CD4-positive, alpha-beta memory T cell (primary cell): ENCODE results near the gene HNRNPH3. TPM values are rescaled to one million over a fixed set of nuclear protein-coding genes. Genes with fewer than 3 reads are reported as not detected.
"Not testable (repeated sequence)": the region's sequence is repeated elsewhere in the genome, so short reads cannot be mapped to it uniquely, and the experiment has no call there.

Experiments
- CTCF ChIA-PET: fragments of 350-600 bp; sonication (Branson Sonifier 250); formaldehyde crosslinking; loops from one replicate; lab custom pipeline; 2021; ENCODE audit warnings: inconsistent platforms; ENCODE audit not compliant: partially characterized antibody; lab: Charles Lee
- POLR2A ChIA-PET: fragments of 350-600 bp; sonication (Branson Sonifier 250); formaldehyde crosslinking; loops from one replicate; lab custom pipeline; 2021; ENCODE audit not compliant: partially characterized antibody; lab: Charles Lee
- DNase-seq, 5 donors: peaks; one replicate each; pipeline versions ENCODE4 v3.0.0 to v3.0.0-alpha.2; 2020 to 2022; ENCODE audit warnings: mixed read lengths in 1 of 5
- H3K27ac ChIP-seq: one replicate; pipeline ENCODE4 v1.7.0; 2013; ENCODE audit warnings: low read depth, low read length
- H3K27me3 ChIP-seq: 2 replicates; pipeline ENCODE4 v1.7.0; 2013; ENCODE audit warnings: mild to moderate bottlenecking, low read length, moderate library complexity; ENCODE audit not compliant: insufficient read depth
- H3K36me3 ChIP-seq: 2 replicates; pipeline ENCODE4 v1.7.0; 2013; ENCODE audit warnings: mild to moderate bottlenecking, low read length, moderate library complexity; ENCODE audit not compliant: insufficient read depth
- H3K4me1 ChIP-seq: 2 replicates; pipeline ENCODE4 v1.7.0; 2013; ENCODE audit warnings: mild to moderate bottlenecking, low read length, moderate library complexity; ENCODE audit not compliant: insufficient read depth
- H3K4me3 ChIP-seq, 2 donors: one replicate each; pipeline ENCODE4 v1.7.0; 2013; ENCODE audit warnings: low read length in 2 of 2, mild to moderate bottlenecking in 1 of 2
- H3K9me3 ChIP-seq, 2 donors: one replicate each; pipeline ENCODE4 v1.7.0; 2013; ENCODE audit warnings: low read length in 2 of 2, control low read depth in 1 of 2; ENCODE audit not compliant: control insufficient read depth in 1 of 2
- H3K27ac Mint-ChIP-seq, 7 donors: one replicate each; pipeline ENCODE4 v1.8.0; 2020 to 2021; ENCODE audit warnings: mixed read lengths in 7 of 7, mild to moderate bottlenecking in 6 of 7, inconsistent platforms in 3 of 7, moderate library complexity in 3 of 7
- H3K27me3 Mint-ChIP-seq, 2 donors: one replicate each; pipeline ENCODE4 v1.8.0; 2020 to 2021; ENCODE audit warnings: mixed read lengths in 2 of 2
- H3K36me3 Mint-ChIP-seq, 2 donors: one replicate each; pipeline ENCODE4 v1.8.0; 2020 to 2021; ENCODE audit warnings: mixed read lengths in 2 of 2, inconsistent platforms in 1 of 2, mild to moderate bottlenecking in 1 of 2
- H3K4me1 Mint-ChIP-seq, 4 donors: one replicate each; pipeline ENCODE4 v1.8.0; 2020 to 2021; ENCODE audit warnings: mixed read lengths in 4 of 4, mild to moderate bottlenecking in 1 of 4
- H3K4me3 Mint-ChIP-seq, 8 donors: one replicate each; pipeline ENCODE4 v1.8.0; 2020 to 2021; ENCODE audit warnings: mixed read lengths in 8 of 8, mild to moderate bottlenecking in 7 of 8, moderate library complexity in 6 of 8, inconsistent platforms in 3 of 8
- H3K9me3 Mint-ChIP-seq, 8 donors: one replicate each; pipeline ENCODE4 v1.8.0; 2020 to 2021; ENCODE audit warnings: mixed read lengths in 8 of 8, mild to moderate bottlenecking in 5 of 8, inconsistent platforms in 3 of 8, moderate library complexity in 1 of 8
- intact Hi-C: fragments of 100-400 bp; cut with micrococcal nuclease; formaldehyde crosslinking; loops from one replicate; pipeline ENCODE4 v1.15.1; 2023
- polyA plus RNA-seq, 2 donors: library from polyadenylated mRNA; unstranded; fragments of 300-500 nt; fragmentation: Illumina TruSeq; gene quantifications; one replicate each; pipeline ENCODE4 v1.2.3, GENCODE V29; 2021
- total RNA-seq, 2 experiments: library from RNA; stranded (reverse); gene quantifications; one replicate each; pipeline ENCODE4 v1.2.3, GENCODE V29; 2021

The HNRNPH3 gene
- total and polyA plus RNA-seq, 4 experiments from 2014 or later, result 121 to 176 (median 153) TPM

GRCh38 chr10:68301790-68302502 is 29.9 kb upstream of the HNRNPH3 start:
- H3K9me3 ChIP-seq, result no peaks in the 10 kb centered on the region
- H3K27ac ChIP-seq, result no peak overlapping the region
- Mint-ChIP-seq H3K4me1 (peaks cover 0 to 1% (median 0%) of the 10 kb centered on the region in 4 donors), H3K9me3 (no peaks in the 10 kb centered on the region), H3K27ac (no peak overlapping the region), H3K27me3 (no peaks in the 10 kb centered on the region), H3K36me3 (no peaks in the 10 kb centered on the region), H3K4me3 (no peak overlapping the region)
- ChIA-PET CTCF (interaction anchor here (0.8 to 5.2 kb wide), 11 partner anchors 12 to 605 kb away, joined by 3 to 27 read pairs (median 5); no protein-coding TSS in a partner anchor), POLR2A (interaction anchor here (1.4 kb wide), 1 partner anchor 31 kb away, joined by 4 read pairs; the partner anchor contains the start of genes HNRNPH3 and PBLD)
- H3K36me3 ChIP-seq, result no peaks in the 10 kb centered on the region
- intact Hi-C loops, result loop anchor here (1.0 kb wide), 2 partner anchors 90 to 447 kb away; no protein-coding TSS in a partner anchor
- no peak overlapping the region for H3K4me3 ChIP-seq
- DNase-seq, result peak in 4 of 5 donors; percentile 16 to 29 (median 24)
- H3K27me3 ChIP-seq, result no peaks in the 10 kb centered on the region
- no peaks in the 10 kb centered on the region for H3K4me1 ChIP-seq

- H3K27ac ChIP-seq, result no peak overlapping the region
- H3K4me1 Mint-ChIP-seq, result peaks cover 0 to 1% (median 0%) of the 10 kb centered on the region in 4 donors
- H3K27me3 ChIP-seq, result no peaks in the 10 kb centered on the region
- DNase-seq, result no peak
- no peaks in the 10 kb centered on the region for H3K36me3 Mint-ChIP-seq
- no peaks in the 10 kb centered on the region for H3K4me1 ChIP-seq
- H3K36me3 ChIP-seq, result no peaks in the 10 kb centered on the region
- H3K9me3 Mint-ChIP-seq, result no peaks in the 10 kb centered on the region
- POLR2A ChIA-PET, result interaction anchor here (1.4 kb wide), 1 partner anchor 30 kb away, joined by 4 read pairs; the partner anchor contains the start of genes HNRNPH3 and PBLD
- H3K4me3 ChIP-seq, result no peak overlapping the region
- CTCF ChIA-PET, result interaction anchor here (0.9 to 5.2 kb wide), 12 partner anchors 11 to 514 kb away, joined by 3 to 27 read pairs (median 4); no protein-coding TSS in a partner anchor
- no peaks in the 10 kb centered on the region for H3K27me3 Mint-ChIP-seq
- intact Hi-C loops, result loop anchor here (1.0 kb wide), 2 partner anchors 90 to 447 kb away; no protein-coding TSS in a partner anchor
- no peak overlapping the region for H3K27ac Mint-ChIP-seq
- H3K9me3 ChIP-seq, result no peaks in the 10 kb centered on the region
- no peak overlapping the region for H3K4me3 Mint-ChIP-seq
These were observed 29.4 kb upstream of the HNRNPH3 start for GRCh38 chr10:68302503-68302823.

DNA sequence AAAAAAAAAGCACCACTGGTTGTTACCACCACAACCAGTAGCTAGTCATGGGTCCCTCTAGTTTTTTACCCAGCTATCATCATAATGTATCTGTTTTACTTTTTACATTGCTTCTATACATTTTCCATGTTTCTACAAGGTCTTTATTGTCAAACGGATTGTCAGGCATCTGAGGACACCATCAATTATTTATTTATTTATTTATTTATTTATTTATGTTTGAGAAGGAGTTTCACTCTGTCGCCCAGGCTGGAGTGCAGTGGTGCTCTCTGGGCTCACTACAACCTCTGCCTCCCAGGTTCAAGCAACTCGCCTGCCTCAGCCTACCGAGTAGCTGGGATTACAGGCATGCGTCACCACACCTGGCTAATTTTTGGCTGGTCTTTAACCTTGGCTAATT is 29.0 kb upstream of the HNRNPH3 start:
- no peaks in the 10 kb centered on the region for H3K9me3 Mint-ChIP-seq
- ChIA-PET POLR2A (no interaction called here), CTCF (interaction anchor here (0.9 to 5.2 kb wide), 11 partner anchors 11 to 515 kb away, joined by 3 to 27 read pairs (median 4); no protein-coding TSS in a partner anchor)
- peaks cover 0 to 1% (median 0%) of the 10 kb centered on the region in 4 donors for H3K4me1 Mint-ChIP-seq
- no peaks in the 10 kb centered on the region for H3K36me3 Mint-ChIP-seq
- no peak overlapping the region for H3K4me3 Mint-ChIP-seq
- DNase-seq, result no peak
- Histone ChIP-seq H3K36me3 (no peaks in the 10 kb centered on the region), H3K9me3 (no peaks in the 10 kb centered on the region), H3K27ac (no peak overlapping the region), H3K4me3 (no peak overlapping the region), H3K4me1 (no peaks in the 10 kb centered on the region), H3K27me3 (no peaks in the 10 kb centered on the region)
- intact Hi-C loops, result loop anchor here (1.0 kb wide), 2 partner anchors 91 to 448 kb away; no protein-coding TSS in a partner anchor
- H3K27ac Mint-ChIP-seq, result no peak overlapping the region
- H3K27me3 Mint-ChIP-seq, result no peaks in the 10 kb centered on the region

DNA sequence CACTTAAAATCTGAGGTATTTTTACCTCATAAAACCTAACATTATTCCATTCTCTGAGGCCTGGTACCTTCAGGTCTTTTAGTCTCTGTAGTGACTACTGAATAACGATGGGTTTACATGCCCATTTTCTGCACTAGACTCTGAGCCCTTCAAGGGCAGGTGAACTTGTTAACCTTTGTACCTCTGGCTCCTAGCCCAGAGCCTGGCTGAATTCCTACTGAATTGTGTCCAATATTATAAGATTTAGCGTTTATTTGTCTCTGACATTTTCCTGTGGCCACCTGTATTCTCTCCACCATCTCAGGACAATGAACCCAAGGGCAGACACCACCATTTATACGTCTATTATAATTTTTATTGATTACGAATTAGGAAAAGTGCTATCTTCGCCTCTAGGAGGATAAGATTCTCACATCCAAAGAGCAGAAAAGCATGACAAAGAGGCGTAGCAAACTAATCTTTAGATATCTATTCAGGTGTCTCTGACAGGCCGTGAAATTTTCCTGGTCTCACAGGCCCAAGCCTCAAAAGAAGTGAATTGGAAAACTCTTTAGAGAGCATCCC is 27.9 kb upstream of the HNRNPH3 start:
- no peaks in the 10 kb centered on the region for H3K9me3 ChIP-seq
- H3K36me3 Mint-ChIP-seq, result no peaks in the 10 kb centered on the region
- H3K4me3 Mint-ChIP-seq, result no peak overlapping the region
- H3K27me3 Mint-ChIP-seq, result no peaks in the 10 kb centered on the region
- H3K9me3 Mint-ChIP-seq, result no peaks in the 10 kb centered on the region
- no peak overlapping the region for H3K4me3 ChIP-seq
- DNase-seq, result no peak
- ChIA-PET POLR2A (no interaction called here), CTCF (interaction anchor here (1.4 to 5.2 kb wide), 6 partner anchors 22 to 516 kb away, joined by 3 to 27 read pairs (median 4); no protein-coding TSS in a partner anchor)
- H3K4me1 Mint-ChIP-seq, result peaks cover 0 to 1% (median 0%) of the 10 kb centered on the region in 4 donors
- H3K4me1 ChIP-seq, result no peaks in the 10 kb centered on the region
- no peaks in the 10 kb centered on the region for H3K27me3 ChIP-seq
- H3K27ac ChIP-seq, result no peak overlapping the region
- intact Hi-C loops, result no loop called here
- H3K36me3 ChIP-seq, result no peaks in the 10 kb centered on the region
- H3K27ac Mint-ChIP-seq, result no peak overlapping the region

GRCh38 chr10:68305854-68306253 is 26.0 kb upstream of the HNRNPH3 start:
- Mint-ChIP-seq H3K4me3 (no peak overlapping the region), H3K27ac (no peak overlapping the region), H3K36me3 (no peaks in the 10 kb centered on the region), H3K9me3 (no peaks in the 10 kb centered on the region), H3K27me3 (no peaks in the 10 kb centered on the region), H3K4me1 (peaks cover 0 to 1% (median 0%) of the 10 kb centered on the region in 4 donors)
- Histone ChIP-seq H3K4me1 (no peaks in the 10 kb centered on the region), H3K4me3 (no peak overlapping the region), H3K9me3 (no peaks in the 10 kb centered on the region), H3K27me3 (no peaks in the 10 kb centered on the region), H3K27ac (no peak overlapping the region), H3K36me3 (no peaks in the 10 kb centered on the region)
- ChIA-PET CTCF (interaction anchor here (0.8 to 1.5 kb wide), 2 partner anchors 9 to 93 kb away, joined by 3 to 4 read pairs; no protein-coding TSS in a partner anchor), POLR2A (no interaction called here)
- intact Hi-C loops, result no loop called here
- no peak for DNase-seq

DNA sequence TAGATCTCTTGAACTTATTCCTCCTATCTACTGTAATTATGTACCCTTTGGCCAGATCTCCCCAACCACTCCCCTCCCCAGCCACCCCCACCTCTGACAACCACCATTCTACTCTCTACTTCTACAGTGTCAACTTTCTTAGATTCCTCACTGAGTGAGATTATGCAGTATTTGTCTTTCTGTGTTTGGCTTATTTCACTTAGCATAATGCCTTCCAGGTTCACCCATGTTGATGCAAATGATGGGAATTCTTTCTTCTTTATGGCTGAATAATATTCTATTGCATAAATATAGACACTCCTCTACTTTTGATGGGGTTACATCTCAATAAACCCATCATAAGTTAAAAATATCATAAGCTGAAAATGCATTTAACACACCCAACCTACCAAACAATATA is 21.3 kb upstream of the HNRNPH3 start:
- POLR2A ChIA-PET, result interaction anchor here (0.6 kb wide), 1 partner anchor 597 kb away, joined by 3 read pairs; no protein-coding TSS in a partner anchor
- H3K9me3 ChIP-seq, result no peaks in the 10 kb centered on the region
- no peak overlapping the region for H3K4me3 ChIP-seq
- CTCF ChIA-PET, result interaction anchor here (0.6 kb wide), 1 partner anchor 63 kb away, joined by 3 read pairs; no protein-coding TSS in a partner anchor
- Mint-ChIP-seq H3K27ac (no peak overlapping the region), H3K9me3 (peaks cover 0 to 3% (median under 1%) of the 10 kb centered on the region in 8 donors), H3K4me1 (peaks cover 4 to 7% (median 5%) of the 10 kb centered on the region in 4 donors), H3K4me3 (no peak overlapping the region), H3K27me3 (no peaks in the 10 kb centered on the region), H3K36me3 (no peaks in the 10 kb centered on the region)
- intact Hi-C loops, result no loop called here
- H3K27ac ChIP-seq, result no peak overlapping the region
- no peaks in the 10 kb centered on the region for H3K36me3 ChIP-seq
- no peak for DNase-seq
- H3K27me3 ChIP-seq, result no peaks in the 10 kb centered on the region
- peaks cover 7% of the 10 kb centered on the region for H3K4me1 ChIP-seq

- H3K27me3 Mint-ChIP-seq, H3K4me3 ChIP-seq, DNase-seq, H3K36me3 ChIP-seq, H3K27ac ChIP-seq, H3K9me3 ChIP-seq, H3K4me1 ChIP-seq, H3K36me3 Mint-ChIP-seq, H3K27ac Mint-ChIP-seq, H3K4me1 Mint-ChIP-seq, intact Hi-C loops, H3K27me3 ChIP-seq, H3K4me3 Mint-ChIP-seq: not testable (repeated sequence)
- ChIA-PET POLR2A (interaction anchor here (2.0 kb wide), 1 partner anchor 17 kb away, joined by 9 read pairs; the partner anchor contains the start of genes HNRNPH3 and PBLD), CTCF (interaction anchor here (0.9 to 2.5 kb wide), 3 partner anchors 9 to 34 kb away, joined by 3 to 9 read pairs (median 8); no protein-coding TSS in a partner anchor)
- H3K9me3 Mint-ChIP-seq, result peaks cover 0 to 24% (median 19%) of the 10 kb centered on the region in 8 donors
These were observed 16.9 kb upstream of the HNRNPH3 start for GRCh38 chr10:68314930-68315329.
